Smooth muscle cell (in vitro differentiated cells): ENCODE data around the gene NCF2. TPM values are rescaled to one million over a fixed set of nuclear protein-coding genes. Genes with fewer than 3 reads are reported as not detected.

Experiments
- DNase-seq: peaks from one replicate; lab custom pipeline; 2025; ENCODE audit not compliant: unreplicated experiment; lab: John Stamatoyannopoulos, UW
- H2AFZ ChIP-seq: fragments of 200-600 bp; sonication (generic); 2 replicates; pipeline ENCODE4 v1.6.0; 2016; ENCODE audit warnings: antibody characterized with exemption, low read depth, mild to moderate bottlenecking
- H3F3A ChIP-seq: fragments of 200-600 bp; sonication (generic); 2 replicates; pipeline ENCODE4 v1.6.0; 2017; ENCODE audit warnings: antibody characterized with exemption, low read depth
- H3K27ac ChIP-seq: fragments of 200-600 bp; sonication (generic); 2 replicates; pipeline ENCODE4 v1.5.1; 2016; ENCODE audit warnings: low read depth, mild to moderate bottlenecking
- H3K27me3 ChIP-seq: fragments of 200-600 bp; sonication (generic); 2 replicates; pipeline ENCODE4 v1.6.1; 2016; ENCODE audit warnings: low read depth, mild to moderate bottlenecking
- H3K36me3 ChIP-seq: fragments of 200-600 bp; sonication (generic); 2 replicates; pipeline ENCODE4 v1.5.1; 2016; ENCODE audit warnings: low read depth
- H3K4me1 ChIP-seq: fragments of 200-600 bp; sonication (generic); 2 replicates; pipeline ENCODE4 v1.5.1; 2016; ENCODE audit warnings: low read depth
- H3K4me2 ChIP-seq: fragments of 200-600 bp; sonication (generic); 2 replicates; pipeline ENCODE4 v1.6.0; 2016; ENCODE audit warnings: mild to moderate bottlenecking
- H3K4me3 ChIP-seq: fragments of 200-600 bp; sonication (generic); 2 replicates; pipeline ENCODE4 v1.5.1; 2016; ENCODE audit warnings: mild to moderate bottlenecking
- H3K79me2 ChIP-seq: fragments of 200-600 bp; sonication (generic); 2 replicates; pipeline ENCODE4 v1.6.0; 2016; ENCODE audit warnings: low read depth, mild to moderate bottlenecking
- H3K9ac ChIP-seq: fragments of 200-600 bp; sonication (generic); 2 replicates; pipeline ENCODE4 v1.6.0; 2016; ENCODE audit warnings: low read depth
- H3K9me3 ChIP-seq: fragments of 200-600 bp; sonication (generic); replicated peaks from 2 replicates; pipeline ENCODE4 v1.5.1; 2016; ENCODE audit warnings: low read depth
- H4K20me1 ChIP-seq: fragments of 200-600 bp; sonication (generic); 2 replicates; pipeline ENCODE4 v1.6.0; 2016; ENCODE audit warnings: low read depth
- CTCF ChIP-seq: fragments of 200-600 bp; sonication (generic); IDR thresholded peaks from 2 replicates; pipeline ENCODE4 v1.5.1; 2017; ENCODE audit warnings: borderline replicate concordance, mild to moderate bottlenecking, antibody characterized with exemption; ENCODE audit not compliant: insufficient read depth, poor library complexity, severe bottlenecking
- WGBS: methylation state at CpG from one replicate; pipeline ENCODE4 v1.1.7; 2016; ENCODE audit warnings: low lambda C conversion rate; 5-methylcytosine and 5-hydroxymethylcytosine counted together
- polyA plus RNA-seq: library from polyadenylated mRNA; unstranded; fragments of >200 nt; fragmentation: Nextera tagmentation; extraction: Ambion mirVana; gene quantifications from 2 replicates; pipeline ENCODE4 v1.2.1, GENCODE V29; 2016
- total RNA-seq: library from RNA; depleted of rRNA; stranded (reverse); fragments of >200 nt; gene quantifications from 2 replicates; pipeline ENCODE4 v1.2.3, GENCODE V29; 2014

NCF2 gene
- total RNA-seq (1.7 and 2.4 TPM in 2 replicates), polyA plus RNA-seq (0.65 and 0.78 TPM in 2 replicates)

- no peaks in the 10 kb centered on the region for H3K4me1 ChIP-seq
- H3K27ac ChIP-seq: no peak within 1 kb of the TSS
- no peaks in the 10 kb centered on the region for H3K27me3 ChIP-seq
- no peak within 1 kb of the TSS for H2AFZ ChIP-seq
- no peaks in the 10 kb centered on the region for H3K36me3 ChIP-seq
- no peaks in the 10 kb centered on the region for H3K9me3 ChIP-seq
- no peak within 1 kb of the TSS for H3K4me3 ChIP-seq
- no peaks in the 10 kb centered on the region for H3K79me2 ChIP-seq
- no peak within 1 kb of the TSS for H3K4me2 ChIP-seq
- no peak within 1 kb of the TSS for H3K9ac ChIP-seq
- DNase-seq: no peak
- no peaks in the 10 kb centered on the region for H4K20me1 ChIP-seq
- no peaks in the 10 kb centered on the region for H3F3A ChIP-seq
- no peak for TF ChIP-seq CTCF
- 86% methylated on average over 6 of the region's 6 CpGs for WGBS
These were observed at the start of gene NCF2 for GRCh38 chr1:183590244-183591191. Gene NCF2, minus strand, starts transcription at chr1:183590459. Its CDS starts 130 bp downstream, at chr1:183590329.

DNA sequence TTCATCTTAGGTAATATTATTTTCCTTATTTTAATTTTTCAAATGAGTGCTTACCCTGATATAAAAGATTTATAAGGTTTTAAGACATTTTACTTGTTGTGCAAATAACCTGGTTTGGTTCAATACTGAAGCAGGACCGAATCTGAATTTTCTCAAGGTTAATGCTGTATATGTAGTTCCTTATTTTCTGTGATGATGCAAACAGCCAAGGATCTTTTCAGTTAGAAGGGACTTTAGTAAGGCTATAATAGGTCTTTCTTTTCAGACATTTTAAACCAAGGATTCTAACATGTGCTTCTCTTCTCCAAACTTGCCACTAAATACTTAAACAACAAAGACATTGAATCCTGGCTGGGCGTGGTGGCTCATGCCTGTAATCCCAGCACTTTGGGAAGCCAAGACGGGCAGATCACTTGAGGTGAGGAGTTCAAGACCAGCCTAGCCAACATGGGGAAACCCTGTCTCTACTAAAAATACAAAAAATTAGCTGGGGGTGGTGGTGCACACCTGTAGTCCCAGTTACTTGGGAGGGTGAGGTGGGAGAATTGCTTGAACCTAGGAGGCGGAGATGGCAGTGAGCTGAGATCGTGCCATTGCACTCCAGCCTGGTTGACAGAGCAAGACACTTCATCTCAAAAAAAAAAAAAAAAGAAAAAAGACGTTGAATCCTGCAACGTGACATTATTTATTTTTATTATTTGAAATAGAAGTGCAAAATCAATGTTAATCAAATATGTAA, 48.6 kb upstream of the NCF2 start:
- TF ChIP-seq CTCF: no peak
- no peak for DNase-seq
- Histone ChIP-seq H3K79me2 (peaks cover 15% of the 10 kb centered on the region), H2AFZ (no peak overlapping the region), H3K27me3 (peaks cover 11% of the 10 kb centered on the region), H3K36me3 (no peaks in the 10 kb centered on the region), H3K9me3 (no peaks in the 10 kb centered on the region), H3K4me1 (peaks cover 9% of the 10 kb centered on the region), H3K4me2 (no peak overlapping the region), H3F3A (peaks cover 5% of the 10 kb centered on the region), H3K9ac (no peak overlapping the region), H3K27ac (no peak overlapping the region), H4K20me1 (peaks cover 8% of the 10 kb centered on the region), H3K4me3 (no peak overlapping the region)
- 85% methylated on average over 7 of the region's 7 CpGs for WGBS

GRCh38 chr1:183636783-183637182, 46.5 kb upstream of the NCF2 start:
- Histone ChIP-seq H3K9me3 (no peaks in the 10 kb centered on the region), H2AFZ (no peak overlapping the region), H3K27me3 (peaks cover 11% of the 10 kb centered on the region), H3K27ac (no peak overlapping the region), H3K36me3 (no peaks in the 10 kb centered on the region), H3K79me2 (peaks cover 35% of the 10 kb centered on the region), H3K4me2 (no peak overlapping the region), H3K4me1 (peaks cover 27% of the 10 kb centered on the region), H3K4me3 (peak overlapping the region; percentile 89), H3F3A (peaks cover 5% of the 10 kb centered on the region), H3K9ac (no peak overlapping the region), H4K20me1 (peaks cover 28% of the 10 kb centered on the region)
- TF ChIP-seq CTCF: no peak
- WGBS: 73% methylated on average over 5 of the region's 5 CpGs
- no peak for DNase-seq
